ENCODE measurements around the gene GBA2.
A peak's percentile ranks its signal among the peaks of the same experiment; 100 is the strongest.

The GBA2 gene

GRCh38 chr9:35731415-35732184, 17.4 kb downstream of the GBA2 start:
- no peak for DNase-seq (ENCODE audit: low read depth, low spot score)
- Histone ChIP-seq H3K27ac (peak overlapping the region; percentile 63), H3K4me3 (peak overlapping the region; percentile 95), H3K9ac (ENCODE audit: insufficient read length) (peak overlapping the region; percentile 95), H3K36me3 (ENCODE audit: insufficient read depth, low read length) (peaks cover 12% of the 10 kb centered on the region; the same call in 1 of the 2 replicates), H3K9me3 (ENCODE audit: low read depth, low read length) (no peaks in the 10 kb centered on the region)
- TF ChIP-seq POLR2AphosphoS5 (IDR thresholded peaks at IDR 0.05; ENCODE audit: borderline replicate concordance, low read depth, low read length) (no peak), FOXP2 (optimal IDR thresholded peaks at IDR 0.05; ENCODE audit: control extremely low read depth, extremely low read length, insufficient read depth) (no peak), EZH2 (IDR thresholded peaks at IDR 0.05) (no peak)

GRCh38 chr9:35730486-35730854, 18.6 kb downstream of the GBA2 start:
- no peak overlapping the region for H3K27ac ChIP-seq
- no peak overlapping the region for H3K9ac ChIP-seq (ENCODE audit: insufficient read length)
- TF ChIP-seq FOXP2 (optimal IDR thresholded peaks at IDR 0.05; ENCODE audit: control extremely low read depth, extremely low read length, insufficient read depth) (no peak), POLR2AphosphoS5 (IDR thresholded peaks at IDR 0.05; ENCODE audit: borderline replicate concordance, low read depth, low read length) (no peak), EZH2 (IDR thresholded peaks at IDR 0.05) (no peak)
- no peaks in the 10 kb centered on the region for H3K9me3 ChIP-seq (ENCODE audit: low read depth, low read length)
- no peak for DNase-seq (ENCODE audit: low read depth, low spot score)
- peaks cover 7% of the 10 kb centered on the region; the same call in 1 of the 2 replicates for H3K36me3 ChIP-seq (ENCODE audit: insufficient read depth, low read length)
- H3K4me3 ChIP-seq, result peak overlapping the region; percentile 95

GRCh38 chr9:35729700-35730485, 19.1 kb downstream of the GBA2 start:
- TF ChIP-seq POLR2AphosphoS5 (IDR thresholded peaks at IDR 0.05; ENCODE audit: borderline replicate concordance, low read depth, low read length) (no peak), EZH2 (IDR thresholded peaks at IDR 0.05) (no peak), FOXP2 (optimal IDR thresholded peaks at IDR 0.05; ENCODE audit: control extremely low read depth, extremely low read length, insufficient read depth) (no peak)
- no peak for DNase-seq (ENCODE audit: low read depth, low spot score)
- H3K9me3 ChIP-seq (ENCODE audit: low read depth, low read length), result no peaks in the 10 kb centered on the region
- H3K4me3 ChIP-seq, result no peak overlapping the region
- peaks cover 6% of the 10 kb centered on the region; the same call in 1 of the 2 replicates for H3K36me3 ChIP-seq (ENCODE audit: insufficient read depth, low read length)
- no peak overlapping the region for H3K9ac ChIP-seq (ENCODE audit: insufficient read length)
- H3K27ac ChIP-seq, result no peak overlapping the region

GRCh38 chr9:35729101-35729500, 19.9 kb downstream of the GBA2 start:
- Histone ChIP-seq H3K9ac (ENCODE audit: insufficient read length) (no peak overlapping the region), H3K9me3 (ENCODE audit: low read depth, low read length) (no peaks in the 10 kb centered on the region), H3K27ac (no peak overlapping the region), H3K4me3 (no peak overlapping the region), H3K36me3 (ENCODE audit: insufficient read depth, low read length) (peaks cover 11% of the 10 kb centered on the region)
- DNase-seq (ENCODE audit: low read depth, low spot score), result no peak
- TF ChIP-seq FOXP2 (optimal IDR thresholded peaks at IDR 0.05; ENCODE audit: control extremely low read depth, extremely low read length, insufficient read depth), result no peak

- Histone ChIP-seq H3K9ac (ENCODE audit: insufficient read length) (no peak overlapping the region), H3K4me3 (no peak overlapping the region), H3K27ac (no peak overlapping the region), H3K9me3 (ENCODE audit: low read depth, low read length) (no peaks in the 10 kb centered on the region), H3K36me3 (ENCODE audit: insufficient read depth, low read length) (peaks cover 19% of the 10 kb centered on the region)
- TF ChIP-seq FOXP2 (optimal IDR thresholded peaks at IDR 0.05; ENCODE audit: control extremely low read depth, extremely low read length, insufficient read depth) (no peak), EZH2 (IDR thresholded peaks at IDR 0.05) (no peak), POLR2AphosphoS5 (IDR thresholded peaks at IDR 0.05; ENCODE audit: borderline replicate concordance, low read depth, low read length) (no peak)
- no peak for DNase-seq (ENCODE audit: low read depth, low spot score)
Measured at GRCh38 chr9:35728041-35728971, 20.7 kb downstream of the GBA2 start.

GRCh38 chr9:35727676-35728040, 21.4 kb downstream of the GBA2 start:
- Histone ChIP-seq H3K9me3 (ENCODE audit: low read depth, low read length) (no peaks in the 10 kb centered on the region), H3K9ac (ENCODE audit: insufficient read length) (no peak overlapping the region), H3K36me3 (ENCODE audit: insufficient read depth, low read length) (peaks cover 23% of the 10 kb centered on the region), H3K4me3 (no peak overlapping the region), H3K27ac (no peak overlapping the region)
- TF ChIP-seq EZH2 (IDR thresholded peaks at IDR 0.05), result no peak
- no peak for DNase-seq (ENCODE audit: low read depth, low spot score)

- Histone ChIP-seq H3K27ac (no peak overlapping the region), H3K9me3 (ENCODE audit: low read depth, low read length) (no peaks in the 10 kb centered on the region), H3K4me3 (no peak overlapping the region), H3K36me3 (ENCODE audit: insufficient read depth, low read length) (peaks cover 30% of the 10 kb centered on the region), H3K9ac (ENCODE audit: insufficient read length) (no peak overlapping the region)
- no peak for DNase-seq (ENCODE audit: low read depth, low spot score)
- no peak for TF ChIP-seq EZH2 (IDR thresholded peaks at IDR 0.05)
Measured at GRCh38 chr9:35726931-35727330, 22.1 kb downstream of the GBA2 start.

- H3K9me3 ChIP-seq (ENCODE audit: low read depth, low read length), result no peaks in the 10 kb centered on the region
- H3K4me3 ChIP-seq, result no peak overlapping the region
- no peak overlapping the region for H3K9ac ChIP-seq (ENCODE audit: insufficient read length)
- peaks cover 46% of the 10 kb centered on the region for H3K36me3 ChIP-seq (ENCODE audit: insufficient read depth, low read length)
- TF ChIP-seq EZH2 (IDR thresholded peaks at IDR 0.05) (no peak), POLR2AphosphoS5 (IDR thresholded peaks at IDR 0.05; ENCODE audit: borderline replicate concordance, low read depth, low read length) (no peak), FOXP2 (optimal IDR thresholded peaks at IDR 0.05; ENCODE audit: control extremely low read depth, extremely low read length, insufficient read depth) (no peak)
- no peak for DNase-seq (ENCODE audit: low read depth, low spot score)
- H3K27ac ChIP-seq, result no peak overlapping the region
Measured at GRCh38 chr9:35725362-35725761, 23.7 kb downstream of the GBA2 start.

All from SK-N-MC (cell line).